PC-9 (cell line): ENCODE data around the gene GOLM1. TPM values are rescaled to one million over a fixed set of nuclear protein-coding genes. Genes with fewer than 3 reads are reported as not detected.

Experiments used
- BruUV-seq: library from RNA; stranded (reverse); fragments of 400-500 nt; replicated peaks from 2 replicates; lab custom pipeline; 2021; lab: Mats Ljungman, UMichigan
- CTCF ChIA-PET: fragments of 300-600 bp; sonication (Branson Sonifier 250); formaldehyde crosslinking; loops from one replicate; lab custom pipeline; 2022; ENCODE audit warnings: antibody characterized with exemption; lab: Charles Lee
- POLR2A ChIA-PET: fragments of 300-600 bp; sonication (Branson Sonifier 250); formaldehyde crosslinking; loops from one replicate; lab custom pipeline; 2022; ENCODE audit warnings: antibody characterized with exemption; ENCODE audit not compliant: unreplicated experiment; lab: Charles Lee
- DNase-seq, 2 experiments: peaks; one replicate each; pipeline versions ENCODE4 v3.0.0 to v3.0.0-alpha.2; 2015 to 2022; ENCODE audit warnings: mixed read lengths in 1 of 2
- H2AFZ ChIP-seq: fragments of 200-600 bp; sonication (generic); 2 replicates; pipeline ENCODE4 v1.8.1; 2017; ENCODE audit warnings: antibody characterized with exemption
- H3F3A ChIP-seq: fragments of 200-600 bp; sonication (generic); 2 replicates; pipeline ENCODE4 v1.8.1; 2017; ENCODE audit warnings: antibody characterized with exemption, mild to moderate bottlenecking, low read depth; ENCODE audit not compliant: insufficient read depth
- H3K27ac ChIP-seq: fragments of 200-600 bp; sonication (generic); 2 replicates; pipeline ENCODE4 v1.6.1; 2016; ENCODE audit warnings: mixed run types
- H3K27me3 ChIP-seq: fragments of 200-600 bp; sonication (generic); 2 replicates; pipeline ENCODE4 v1.6.1; 2016; ENCODE audit warnings: low read depth, mixed run types; ENCODE audit not compliant: insufficient read depth
- H3K36me3 ChIP-seq: fragments of 200-600 bp; sonication (generic); 2 replicates; pipeline ENCODE4 v1.6.1; 2016; ENCODE audit warnings: low read depth, mixed run types
- H3K4me1 ChIP-seq: fragments of 200-600 bp; sonication (generic); replicated peaks from 2 replicates; pipeline ENCODE4 v1.6.1; 2016; ENCODE audit warnings: mixed run types; ENCODE audit not compliant: insufficient read depth
- H3K4me2 ChIP-seq: fragments of 200-600 bp; sonication (generic); 2 replicates; pipeline ENCODE4 v1.6.1; 2017; ENCODE audit warnings: mixed run types
- H3K4me3 ChIP-seq: fragments of 200-600 bp; sonication (generic); 2 replicates; pipeline ENCODE4 v1.6.1; 2016; ENCODE audit warnings: mixed run types
- H3K79me2 ChIP-seq: fragments of 200-600 bp; sonication (generic); 2 replicates; pipeline ENCODE4 v1.6.1; 2017; ENCODE audit warnings: low read depth, mixed run types
- H3K9me2 ChIP-seq: fragments of 200-600 bp; sonication (generic); 2 replicates; pipeline ENCODE4 v1.8.1; 2017; ENCODE audit warnings: mild to moderate bottlenecking; ENCODE audit not compliant: insufficient read depth
- H3K9me3 ChIP-seq: fragments of 200-600 bp; sonication (generic); 2 replicates; pipeline ENCODE4 v1.8.1; 2016; ENCODE audit warnings: low read depth; ENCODE audit not compliant: insufficient read depth
- H4K20me1 ChIP-seq: fragments of 200-600 bp; sonication (generic); 2 replicates; pipeline ENCODE4 v1.8.1; 2017; ENCODE audit not compliant: insufficient read depth
- CTCF ChIP-seq: fragments of 200-600 bp; sonication (generic); conservative IDR thresholded peaks from 2 replicates; pipeline ENCODE4 v1.6.1; 2017; ENCODE audit warnings: mixed run types, antibody characterized with exemption, mild to moderate bottlenecking, moderate library complexity
- EZH2 ChIP-seq: fragments of 200-600 bp; sonication (generic); IDR thresholded peaks from 2 replicates; pipeline ENCODE4 v1.8.0; 2017; ENCODE audit warnings: antibody characterized with exemption, low read depth
- intact Hi-C: fragments of 100-400 bp; cut with micrococcal nuclease; formaldehyde crosslinking; loops from one replicate; pipeline ENCODE4 v1.10.0; 2022; ENCODE audit not compliant: unreplicated experiment
- total RNA-seq: library from RNA; stranded (reverse); gene quantifications from 2 replicates; pipeline ENCODE4 v1.2.3, GENCODE V29; 2021

Gene GOLM1
- total RNA-seq, 1 experiment from 2014 or later = 94.7 TPM

GRCh38 chr9:86077276-86077675 is 22.1 kb downstream of the GOLM1 start:
- no peaks in the 10 kb centered on the region for H4K20me1 ChIP-seq
- peaks cover 29% of the 10 kb centered on the region for H3K4me1 ChIP-seq
- no peak overlapping the region for H2AFZ ChIP-seq
- ChIA-PET CTCF (interaction anchor here (0.6 kb wide), 1 partner anchor 16 kb away, joined by 3 read pairs; no protein-coding TSS in a partner anchor), POLR2A (no interaction called here)
- no peak overlapping the region for H3K4me3 ChIP-seq
- H3K9me3 ChIP-seq = no peaks in the 10 kb centered on the region
- H3K27ac ChIP-seq = peak overlapping the region; percentile 95; the same call in 1 of the 2 replicates
- no peaks in the 10 kb centered on the region for H3K27me3 ChIP-seq
- H3K9me2 ChIP-seq = no peaks in the 10 kb centered on the region
- DNase-seq = no peak
- no TSS peak for BruUV-seq
- TF ChIP-seq EZH2 (no peak), CTCF (no peak)
- H3K4me2 ChIP-seq = no peak overlapping the region
- H3K36me3 ChIP-seq = peaks cover 18% of the 10 kb centered on the region
- H3F3A ChIP-seq = peaks cover 20% of the 10 kb centered on the region
- peaks cover 30% of the 10 kb centered on the region for H3K79me2 ChIP-seq
- intact Hi-C loops = no loop called here

GRCh38 chr9:86075132-86076109 is 23.9 kb downstream of the GOLM1 start:
- no TSS peak for BruUV-seq
- Histone ChIP-seq H3K36me3 (peaks cover 26% of the 10 kb centered on the region), H3K4me1 (peaks cover 23% of the 10 kb centered on the region), H3K27ac (no peak overlapping the region), H3K4me2 (no peak overlapping the region), H3K9me3 (no peaks in the 10 kb centered on the region), H2AFZ (no peak overlapping the region), H4K20me1 (no peaks in the 10 kb centered on the region), H3K27me3 (no peaks in the 10 kb centered on the region), H3K9me2 (no peaks in the 10 kb centered on the region), H3K4me3 (no peak overlapping the region), H3K79me2 (peaks cover 19% of the 10 kb centered on the region), H3F3A (peaks cover 16% of the 10 kb centered on the region)
- CTCF ChIA-PET = interaction anchor here (0.7 kb wide), 1 partner anchor 207 kb away, joined by 14 read pairs; no protein-coding TSS in a partner anchor
- DNase-seq = no peak
- TF ChIP-seq CTCF = no peak
- TF ChIP-seq EZH2 = no peak
- intact Hi-C loops = no loop called here
- POLR2A ChIA-PET = interaction anchor here (0.6 kb wide), 1 partner anchor 1940 kb away, joined by 5 read pairs; no protein-coding TSS in a partner anchor

GRCh38 chr9:86073839-86074238 is 25.5 kb downstream of the GOLM1 start:
- Histone ChIP-seq H3K9me2 (no peaks in the 10 kb centered on the region), H3K36me3 (peaks cover 26% of the 10 kb centered on the region), H3K4me3 (no peak overlapping the region), H3K4me1 (peaks cover 10% of the 10 kb centered on the region), H3K27ac (no peak overlapping the region), H3K79me2 (peaks cover 17% of the 10 kb centered on the region), H3K9me3 (no peaks in the 10 kb centered on the region), H3K4me2 (no peak overlapping the region), H3K27me3 (no peaks in the 10 kb centered on the region), H4K20me1 (no peaks in the 10 kb centered on the region), H3F3A (peaks cover 3% of the 10 kb centered on the region; the same call in 1 of the 2 replicates), H2AFZ (no peak overlapping the region)
- BruUV-seq = no TSS peak
- TF ChIP-seq CTCF = no peak
- no peak for TF ChIP-seq EZH2
- ChIA-PET POLR2A (no interaction called here), CTCF (no interaction called here)
- intact Hi-C loops = no loop called here
- DNase-seq = no peak
